HEK293 (cell line): ENCODE results near the gene PNPLA2.

ENCODE experiments used
- CTCF ChIA-PET: fragments of 350-600 bp; formaldehyde crosslinking; extraction: SDS; loops from one replicate; lab custom pipeline; 2021; ENCODE audit warnings: antibody characterized with exemption; lab: Yijun Ruan, JAX
- POLR2A ChIA-PET: fragments of 300-600 bp; formaldehyde crosslinking; extraction: SDS; loops from one replicate; lab custom pipeline; 2020; ENCODE audit warnings: antibody characterized with exemption, inconsistent platforms; lab: Yijun Ruan, JAX
- H3K27ac ChIP-seq: fragments of 200-500 bp; sonication (Bioruptor generic); 2 replicates; pipeline ENCODE4 v1.5.1; 2014; ENCODE audit warnings: low read depth, low read length, control low read depth, inconsistent platforms; ENCODE audit errors: extremely low read depth
- H3K36me3 ChIP-seq, 2 experiments: fragments of 200-500 bp in 1 of 2; sonication (Bioruptor generic) in 1 of 2; 1 replicate in 1 of 2; 2 replicates in 1 of 2; pipeline ENCODE4 v1.5.1; 2014 to 2017; ENCODE audit warnings: inconsistent platforms in 2 of 2, low read length in 2 of 2; ENCODE audit not compliant: control insufficient read depth in 2 of 2, insufficient read depth in 1 of 2
- H3K4me1 ChIP-seq: fragments of 200-500 bp; sonication (Bioruptor generic); 2 replicates; pipeline ENCODE4 v1.5.1; 2014; ENCODE audit warnings: mild to moderate bottlenecking, low read length, inconsistent platforms; ENCODE audit not compliant: control insufficient read depth, insufficient read depth
- H3K4me3 ChIP-seq: 2 replicates; pipeline ENCODE4 v1.5.1; 2011; ENCODE audit warnings: low read depth, mild to moderate bottlenecking, control low read depth, low read length, moderate library complexity
- H3K9me3 ChIP-seq: fragments of 200-500 bp; sonication (Bioruptor generic); 2 replicates; pipeline ENCODE4 v1.5.1; 2014; ENCODE audit warnings: low read depth, low read length, inconsistent platforms; ENCODE audit not compliant: control insufficient read depth, insufficient read depth
- ELK4 ChIP-seq: IDR thresholded peaks from 2 replicates; pipeline ENCODE4 v1.6.1; 2011; ENCODE audit warnings: mild to moderate bottlenecking, low read depth, low read length, borderline replicate concordance
- GLIS1 ChIP-seq: fragments of 450-650 bp; formaldehyde crosslinking; IDR thresholded peaks from 2 replicates; pipeline ENCODE4 v1.5.1; 2016; ENCODE audit warnings: missing biosample characterization, missing genetic modification characterization
- HIC1 ChIP-seq: fragments of 450-650 bp; formaldehyde crosslinking; IDR thresholded peaks from 2 replicates; pipeline ENCODE4 v1.5.1; 2016; ENCODE audit warnings: missing biosample characterization, missing genetic modification characterization
- KLF7 ChIP-seq: fragments of 450-650 bp; formaldehyde crosslinking; IDR thresholded peaks from 2 replicates; pipeline ENCODE4 v1.5.1; 2016; ENCODE audit warnings: missing biosample characterization, missing genetic modification characterization, borderline replicate concordance
- MZF1 ChIP-seq: fragments of 450-650 bp; formaldehyde crosslinking; IDR thresholded peaks from 2 replicates; pipeline ENCODE4 v1.5.1; 2017; ENCODE audit warnings: missing biosample characterization, missing genetic modification characterization, borderline replicate concordance
- OSR2 ChIP-seq: fragments of 450-650 bp; formaldehyde crosslinking; IDR thresholded peaks from 2 replicates; pipeline ENCODE4 v1.5.1; 2016; ENCODE audit warnings: missing biosample characterization, missing genetic modification characterization
- OVOL3 ChIP-seq: fragments of 450-650 bp; formaldehyde crosslinking; IDR thresholded peaks from 2 replicates; pipeline ENCODE4 v1.5.1; 2016; ENCODE audit warnings: missing biosample characterization, missing genetic modification characterization
- RBAK ChIP-seq: fragments of 450-650 bp; formaldehyde crosslinking; IDR thresholded peaks from 2 replicates; pipeline ENCODE4 v1.5.1; 2016; ENCODE audit warnings: missing biosample characterization, missing genetic modification characterization
- SP2 ChIP-seq: fragments of 450-650 bp; formaldehyde crosslinking; IDR thresholded peaks from 2 replicates; pipeline ENCODE4 v1.5.1; 2016; ENCODE audit warnings: missing biosample characterization, missing genetic modification characterization
- ZBTB20 ChIP-seq: fragments of 450-650 bp; formaldehyde crosslinking; IDR thresholded peaks from 2 replicates; pipeline ENCODE4 v1.5.1; 2016; ENCODE audit warnings: missing biosample characterization, missing genetic modification characterization
- ZFHX2 ChIP-seq: fragments of 450-650 bp; formaldehyde crosslinking; conservative IDR thresholded peaks from 2 replicates; pipeline ENCODE4 v1.5.1; 2016; ENCODE audit warnings: missing biosample characterization, missing genetic modification characterization
- ZFP37 ChIP-seq: fragments of 450-650 bp; formaldehyde crosslinking; IDR thresholded peaks from 2 replicates; pipeline ENCODE4 v1.5.1; 2016; ENCODE audit warnings: missing biosample characterization, missing genetic modification characterization
- ZNF133 ChIP-seq: fragments of 450-650 bp; formaldehyde crosslinking; IDR thresholded peaks from 2 replicates; pipeline ENCODE4 v1.5.1; 2016; ENCODE audit warnings: missing biosample characterization, missing genetic modification characterization
- ZNF146 ChIP-seq: fragments of 450-650 bp; formaldehyde crosslinking; IDR thresholded peaks from 2 replicates; pipeline ENCODE4 v1.5.1; 2016; ENCODE audit warnings: missing biosample characterization, missing genetic modification characterization
- ZNF174 ChIP-seq: fragments of 450-650 bp; formaldehyde crosslinking; IDR thresholded peaks from 2 replicates; pipeline ENCODE4 v1.5.0; 2017; ENCODE audit warnings: missing biosample characterization, mild to moderate bottlenecking, missing genetic modification characterization
- ZNF184 ChIP-seq: fragments of 450-650 bp; IDR thresholded peaks from 2 replicates; pipeline ENCODE4 v1.5.1; 2018; ENCODE audit warnings: missing biosample characterization, mild to moderate bottlenecking, missing genetic modification characterization
- ZNF202 ChIP-seq: fragments of 450-650 bp; formaldehyde crosslinking; IDR thresholded peaks from 2 replicates; pipeline ENCODE4 v1.5.1; 2016; ENCODE audit warnings: missing biosample characterization, missing genetic modification characterization, borderline replicate concordance
- ZNF26 ChIP-seq: fragments of 450-650 bp; formaldehyde crosslinking; IDR thresholded peaks from 2 replicates; pipeline ENCODE4 v1.5.1; 2016; ENCODE audit warnings: missing biosample characterization, missing genetic modification characterization
- ZNF274 ChIP-seq, 2 experiments: fragments of 200-500 bp in 1 of 2; fragments of 450-650 bp in 1 of 2; sonication (Bioruptor generic) in 1 of 2; formaldehyde crosslinking in 1 of 2; IDR thresholded peaks; 2 replicates each; pipeline versions ENCODE4 v1.5.1 to v1.6.1; 2014 to 2016; ENCODE audit warnings: borderline replicate concordance in 1 of 2, inconsistent platforms in 1 of 2, low read length in 1 of 2, missing biosample characterization in 1 of 2, missing genetic modification characterization in 1 of 2
- ZNF341 ChIP-seq: fragments of 450-650 bp; formaldehyde crosslinking; IDR thresholded peaks from 2 replicates; pipeline ENCODE4; 2016; ENCODE audit warnings: low read depth, missing biosample characterization, missing genetic modification characterization
- ZNF423 ChIP-seq: fragments of 450-650 bp; formaldehyde crosslinking; IDR thresholded peaks from 2 replicates; pipeline ENCODE4 v1.5.1; 2016; ENCODE audit warnings: missing biosample characterization, missing genetic modification characterization
- ZNF433 ChIP-seq: fragments of 450-650 bp; formaldehyde crosslinking; IDR thresholded peaks from 2 replicates; pipeline ENCODE4 v1.5.1; 2016; ENCODE audit warnings: missing biosample characterization, missing genetic modification characterization, low read depth
- ZNF473 ChIP-seq: fragments of 450-650 bp; formaldehyde crosslinking; IDR thresholded peaks from 2 replicates; pipeline ENCODE4 v1.5.1; 2017; ENCODE audit warnings: missing biosample characterization, missing genetic modification characterization
- ZNF610 ChIP-seq: fragments of 450-650 bp; formaldehyde crosslinking; IDR thresholded peaks from 2 replicates; pipeline ENCODE4 v1.5.1; 2016; ENCODE audit warnings: missing biosample characterization, missing genetic modification characterization, borderline replicate concordance
- ZNF654 ChIP-seq: fragments of 450-650 bp; formaldehyde crosslinking; IDR thresholded peaks from 2 replicates; pipeline ENCODE4 v1.5.1; 2016; ENCODE audit warnings: low read depth, missing biosample characterization, missing genetic modification characterization

The PNPLA2 gene

GRCh38 chr11:779955-780532 lies 38.7 kb upstream of the PNPLA2 start (continued):
- TF ChIP-seq ZNF184 (tag by site-specific recombination), result no peak
- no peak for TF ChIP-seq ZNF26
- TF ChIP-seq ELK4, result no peak
- no peak for TF ChIP-seq GLIS1
- no peak for TF ChIP-seq ZNF133
- TF ChIP-seq ZNF174 (tag by site-specific recombination), result no peak
- no peak for TF ChIP-seq ZNF423 (tag by site-specific recombination)
- no peak for TF ChIP-seq RBAK (tag by site-specific recombination)
- TF ChIP-seq ZNF610 (tag by site-specific recombination), result no peak

- CTCF ChIA-PET, result interaction anchor here (0.5 kb wide), 1 partner anchor 26 kb away, joined by 3 read pairs; no protein-coding TSS in a partner anchor
- Histone ChIP-seq H3K4me3 (no peak overlapping the region), H3K36me3 (peaks cover 0 to 56% of the 10 kb centered on the region in 2 experiments; a peak in 2 of 3 replicates), H3K9me3 (no peaks in the 10 kb centered on the region), H3K27ac (no peak overlapping the region), H3K4me1 (no peaks in the 10 kb centered on the region)
- POLR2A ChIA-PET, result interaction anchor here (0.7 to 1.4 kb wide), 6 partner anchors 11 to 119 kb away, joined by 3 to 4 read pairs (median 3); partner anchors contain the start of genes RPLP2 and TSPAN4
- TF ChIP-seq ZNF274 (IDR thresholded peaks at IDR 0.05; ENCODE audit: low read length) (no peak), ZNF274 (tag by site-specific recombination; IDR thresholded peaks at IDR 0.05; ENCODE audit: borderline replicate concordance) (no peak), ZNF473 (tag by site-specific recombination) (no peak), MZF1 (tag by site-specific recombination) (no peak)
Measured at GRCh38 chr11:782264-783174, 36.2 kb upstream of the PNPLA2 start.

GRCh38 chr11:783581-784015 lies 35.1 kb upstream of the PNPLA2 start:
- Histone ChIP-seq H3K27ac (no peak overlapping the region), H3K4me3 (no peak overlapping the region), H3K9me3 (no peaks in the 10 kb centered on the region), H3K4me1 (no peaks in the 10 kb centered on the region), H3K36me3 (peaks cover 0 to 52% of the 10 kb centered on the region in 2 experiments; a peak in 2 of 3 replicates)
- POLR2A ChIA-PET, result interaction anchor here (0.7 to 1.4 kb wide), 7 partner anchors 10 to 127 kb away, joined by 3 to 6 read pairs (median 3); partner anchors contain the start of genes CHID1 and TSPAN4
- CTCF ChIA-PET, result interaction anchor here (0.5 to 0.8 kb wide), 4 partner anchors 19 to 177 kb away, joined by 3 read pairs; no protein-coding TSS in a partner anchor
- TF ChIP-seq ZNF341 (tag by site-specific recombination) (peak; percentile 54; the same call in 1 of the 2 replicates), ZNF202 (no peak), ZNF146 (no peak), HIC1 (tag by site-specific recombination) (peak; percentile 35; the same call in 1 of the 2 replicates), OVOL3 (tag by site-specific recombination) (no peak), OSR2 (peak; percentile 75), ZBTB20 (tag by site-specific recombination) (0 out of 2 replicates have a peak, but pooled peaks have one; percentile 21), ZNF433 (tag by site-specific recombination) (no peak), ZFHX2 (tag by site-specific recombination) (peak; percentile 81), ZNF654 (tag by site-specific recombination) (0 out of 2 replicates have a peak, but pooled peaks have one; percentile 5), KLF7 (tag by site-specific recombination) (no peak), ZFP37 (tag by site-specific recombination) (0 out of 2 replicates have a peak, but pooled peaks have one; percentile 34), SP2 (peak; percentile 29; the same call in 1 of the 2 replicates)
